ENCODE results near the gene ZNF770. TPM values are rescaled to one million over a fixed set of nuclear protein-coding genes. Genes with fewer than 3 reads are reported as not detected.

Gene ZNF770
- total and polyA plus RNA-seq, 9 of the 15 experiments (the other 6 are each of a cell fraction or from before 2014, with no cell fraction given) = 3.4 to 50.8 (median 40.3) TPM

DNA sequence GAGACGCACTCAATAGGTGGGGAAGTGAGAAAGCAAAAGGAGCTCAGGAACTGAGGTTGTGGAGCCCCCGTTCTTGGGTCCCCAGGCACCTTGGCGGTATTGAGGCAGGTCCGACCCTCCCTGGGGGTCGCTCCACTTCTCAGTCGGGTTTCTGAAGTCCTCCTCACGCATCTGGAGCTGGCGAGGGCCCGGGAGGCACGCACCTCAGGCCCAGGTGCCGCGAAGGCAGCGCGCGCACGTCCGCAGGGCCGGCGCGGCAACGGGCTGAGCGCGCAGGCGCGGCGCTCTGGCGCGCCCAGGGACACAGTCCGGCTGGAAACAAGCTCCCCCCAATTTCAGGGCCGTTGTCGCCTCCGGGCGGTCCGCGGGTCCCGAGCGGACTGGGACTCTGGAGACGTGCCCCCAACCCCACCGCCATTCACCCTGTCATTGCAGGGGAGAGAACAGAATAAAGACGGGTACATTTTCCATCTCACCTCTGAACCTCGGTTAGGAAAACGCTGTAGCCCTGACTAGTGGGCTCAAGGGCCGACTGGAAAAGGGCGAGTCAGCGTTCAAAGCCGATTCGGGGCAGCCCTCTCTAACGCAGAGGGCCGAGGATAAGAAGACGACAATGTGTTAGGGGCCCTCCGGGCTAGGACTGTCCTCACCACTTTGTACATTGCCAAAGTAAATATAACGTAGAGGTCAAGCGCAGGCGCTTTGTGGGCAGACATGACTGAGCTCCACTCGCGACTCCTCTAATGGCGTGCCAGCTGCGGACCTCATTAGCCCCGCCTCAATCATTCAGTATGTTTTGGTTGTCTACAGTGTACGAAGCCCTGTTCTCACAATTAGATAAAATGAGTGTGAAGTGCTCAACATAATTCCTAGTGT is at the start of gene ZNF770 (continued):
- TF ChIP-seq ZBTB11 (CRISPR knock-in tag; IDR thresholded peaks at IDR 0.05) (peak; percentile 98 to 100 (median 99)), MYBL2 (IDR thresholded peaks at IDR 0.05; ENCODE audit: low read depth) (no peak), MYBL2 (CRISPR knock-in tag; IDR thresholded peaks at IDR 0.05; ENCODE audit: borderline replicate concordance) (no peak), CHD7 (IDR thresholded peaks at IDR 0.05; ENCODE audit: low read depth, low read length) (no peak), TCF7 (IDR thresholded peaks at IDR 0.05; ENCODE audit: borderline replicate concordance) (peak; percentile 62; the same call in 1 of the 2 replicates), ZNF232 (CRISPR knock-in tag; IDR thresholded peaks at IDR 0.05) (no peak), MAFF (IDR thresholded peaks at IDR 0.05; ENCODE audit: low read length) (no peak), ESRRA (IDR thresholded peaks at IDR 0.05; ENCODE audit: borderline replicate concordance, low read depth) (peak; percentile 74), MEF2D (tag; conservative IDR thresholded peaks at IDR 0.05; ENCODE audit: low read depth) (no peak), BRF2 (IDR thresholded peaks at IDR 0.05; ENCODE audit: borderline replicate concordance, insufficient read depth, insufficient read length) (no peak)

Data from K562 (cell line).